HepG2 (cell line): ENCODE results near the gene ADORA3. TPM values are rescaled to one million over a fixed set of nuclear protein-coding genes. Genes with fewer than 3 reads are reported as not detected.

ENCODE experiments used
- CSRNP1 ChIP-seq: sonication (generic); formaldehyde crosslinking; IDR thresholded peaks from 2 replicates; pipeline ENCODE4 v1.8.1; 2023; ENCODE audit warnings: mild to moderate bottlenecking, missing genetic modification reagents
- HES4 ChIP-seq: sonication (generic); formaldehyde crosslinking; IDR thresholded peaks from 2 replicates; pipeline ENCODE4 v1.9.0; 2021; ENCODE audit warnings: mild to moderate bottlenecking, missing genetic modification reagents, borderline replicate concordance
- HNF1A ChIP-seq, 2 experiments: sonication (generic) in 1 of 2; formaldehyde crosslinking in 1 of 2; IDR thresholded peaks; 2 replicates each; pipeline versions ENCODE4 v1.4.0 to v1.6.1; 2016 to 2020; ENCODE audit warnings: borderline replicate concordance in 1 of 2, low read depth in 1 of 2, mild to moderate bottlenecking in 1 of 2, missing genetic modification reagents in 1 of 2
- MEIS2 ChIP-seq: sonication (generic); formaldehyde crosslinking; IDR thresholded peaks from 2 replicates; pipeline ENCODE4 v1.9.0; 2021; ENCODE audit warnings: mild to moderate bottlenecking, missing genetic modification reagents
- MLXIP ChIP-seq: sonication (generic); formaldehyde crosslinking; IDR thresholded peaks from 2 replicates; pipeline ENCODE4 v1.9.0; 2021; ENCODE audit warnings: missing genetic modification reagents, borderline replicate concordance
- PHB2 ChIP-seq: fragments of 450-650 bp; IDR thresholded peaks from 2 replicates; pipeline ENCODE4 v1.6.1; 2018; ENCODE audit not compliant: partially characterized antibody
- POGZ ChIP-seq: sonication (generic); formaldehyde crosslinking; IDR thresholded peaks from 2 replicates; pipeline ENCODE4 v1.4.0; 2020; ENCODE audit warnings: mild to moderate bottlenecking, missing genetic modification reagents
- USF2 ChIP-seq, 2 experiments: sonication (generic) in 1 of 2; formaldehyde crosslinking in 1 of 2; IDR thresholded peaks; 2 replicates each; pipeline versions ENCODE4 v1.5.1 to v1.6.1; 2011 to 2020; ENCODE audit warnings: borderline replicate concordance in 1 of 2, low read depth in 1 of 2, low read length in 1 of 2, mild to moderate bottlenecking in 1 of 2, missing genetic modification reagents in 1 of 2, moderate library complexity in 1 of 2
- ZNF430 ChIP-seq: sonication (generic); formaldehyde crosslinking; IDR thresholded peaks from 2 replicates; pipeline ENCODE4 v1.9.0; 2021; ENCODE audit warnings: mild to moderate bottlenecking, missing genetic modification reagents
- ZNF512 ChIP-seq: sonication (generic); formaldehyde crosslinking; IDR thresholded peaks from 2 replicates; pipeline ENCODE4 v1.4.0; 2020; ENCODE audit warnings: mild to moderate bottlenecking, missing genetic modification reagents
- polyA plus RNA-seq, 8 experiments: library from polyadenylated mRNA; depleted of rRNA in 3 of 8; stranded (reverse) in 7 of 8; unstranded in 1 of 8; fragments of >200 nt; fragmentation: Illumina TruSeq in 4 of 8; extraction: Trizol in 4 of 8; gene quantifications; 2 replicates each; pipeline versions ENCODE4 v1.2.1 to v1.2.3, GENCODE V29; 2011 to 2016; ENCODE audit warnings: low read depth in 4 of 8, missing spikeins in 1 of 8, mixed read lengths in 1 of 8; ENCODE audit not compliant: insufficient read depth in 1 of 8
- total RNA-seq, 5 experiments: library from RNA; depleted of rRNA; stranded (reverse); fragments of >200 nt; fragmentation: Illumina TruSeq; extraction: Trizol; gene quantifications; 2 replicates each; pipeline ENCODE4 v1.2.3, GENCODE V29; 2016; ENCODE audit warnings: low read depth in 1 of 5

ADORA3 gene
- total and polyA plus RNA-seq, 2 of the 13 experiments (the other 11 are each of a cell fraction or from before 2014, with no cell fraction given) = not detected

- TF ChIP-seq ZNF430 (CRISPR knock-in tag) (no peak), ZNF512 (CRISPR knock-in tag) (no peak), HES4 (CRISPR knock-in tag) (no peak), POGZ (CRISPR knock-in tag) (no peak), MEIS2 (no peak), HNF1A (IDR thresholded peaks at IDR 0.05; ENCODE audit: low read depth) (no peak), HNF1A (CRISPR knock-in tag; IDR thresholded peaks at IDR 0.05; ENCODE audit: borderline replicate concordance) (no peak), PHB2 (no peak), USF2 (IDR thresholded peaks at IDR 0.05; ENCODE audit: low read depth, low read length) (no peak), USF2 (CRISPR knock-in tag; IDR thresholded peaks at IDR 0.05; ENCODE audit: borderline replicate concordance) (no peak), CSRNP1 (CRISPR knock-in tag) (no peak), MLXIP (CRISPR knock-in tag) (no peak)
Measured at GRCh38 chr1:111506561-111506960, 3.1 kb upstream of the ADORA3 start (continued).
